Coronary artery (tissue), 2 donors: ENCODE measurements around the gene ZNF711.

Experiments used
- DNase-seq: peaks from one replicate; pipeline ENCODE4 v3.0.0-alpha.2; 2017; ENCODE audit warnings: low spot score
- H3K27ac ChIP-seq, 2 donors: fragments of 200-600 bp; sonication (generic); one replicate each; pipeline ENCODE4 v1.5.1; 2016 to 2019
- H3K4me3 ChIP-seq: fragments of 200-600 bp; sonication (generic); 2 replicates; pipeline ENCODE4 v1.5.1; 2016; ENCODE audit warnings: mild to moderate bottlenecking, moderate library complexity
- TF ChIP-seq, protein P1 (sequence below): fragments of 200-600 bp; sonication (generic); IDR thresholded peaks from one replicate; pipeline ENCODE4 v1.5.1; 2019; ENCODE audit warnings: antibody characterized with exemption

ZNF711 gene

DNA sequence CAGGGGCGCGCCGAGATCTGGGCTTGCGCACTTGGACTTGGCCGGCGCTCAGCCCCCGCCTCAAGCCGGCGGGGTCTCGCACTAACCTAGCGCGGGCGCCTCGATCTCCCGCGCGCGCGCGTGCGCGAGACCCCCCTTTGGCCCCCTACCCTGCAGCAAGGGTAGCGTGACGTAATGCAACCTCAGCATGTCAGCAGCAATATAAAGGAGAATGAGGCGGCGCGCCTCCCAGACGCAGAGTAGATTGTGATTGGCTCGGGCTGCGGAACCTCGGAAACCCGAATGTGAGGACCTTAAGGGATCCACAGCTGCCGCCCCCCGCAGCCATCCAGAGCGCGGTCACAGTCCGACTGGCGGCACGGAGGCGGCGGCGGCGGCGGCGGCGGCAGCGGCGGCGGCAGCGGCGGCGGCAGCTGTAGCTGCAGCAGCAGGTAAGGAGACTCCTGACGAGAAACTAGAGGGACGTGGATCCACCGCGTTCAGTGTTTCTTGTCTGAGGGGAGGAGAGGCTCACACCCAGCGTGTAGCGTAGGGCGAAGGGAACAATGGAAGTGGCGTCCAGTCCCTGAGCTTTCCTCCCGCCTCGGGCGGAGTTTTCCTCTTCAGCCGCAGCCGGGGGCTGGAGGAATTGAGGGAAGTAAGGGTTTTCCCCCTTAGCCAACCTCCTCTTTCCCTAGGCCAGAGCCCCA is at the start of gene ZNF711, which contains the start of gene SATL1:
TSS of gene ZNF711 (plus strand) at position 231 of the 689 bp plus-strand sequence. CDS start 3,582 bp downstream, outside the sequence.
TSS of gene SATL1 (minus strand) at position 19 of the 689 bp plus-strand sequence. CDS start 134,811 bp downstream, outside the sequence.
- peak within 1 kb of the TSS; percentile 76 for H3K4me3 ChIP-seq

DNA sequence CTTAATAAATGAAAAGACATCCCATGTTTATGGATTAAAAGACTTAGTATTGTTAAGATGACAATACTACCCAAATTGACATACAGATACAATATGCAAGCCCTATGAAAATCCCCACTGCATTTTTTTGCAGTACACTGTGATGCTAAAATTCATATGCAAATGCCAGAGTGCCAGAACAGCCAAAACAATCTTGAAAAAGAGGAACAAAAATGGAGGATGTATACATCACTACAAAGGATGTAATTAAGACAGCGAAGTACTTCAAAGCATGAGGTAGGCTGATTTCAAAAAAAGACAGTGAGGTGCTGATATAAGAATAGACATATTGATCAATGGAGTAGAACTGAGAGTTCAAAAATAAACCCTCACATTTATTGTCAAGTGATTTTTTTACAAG is 47.5 kb upstream of the ZNF711 start:
- H3K4me3 ChIP-seq: no peak overlapping the region
- no peak for DNase-seq
- H3K27ac ChIP-seq: no peak overlapping the region
- TF ChIP-seq, protein P1, sequence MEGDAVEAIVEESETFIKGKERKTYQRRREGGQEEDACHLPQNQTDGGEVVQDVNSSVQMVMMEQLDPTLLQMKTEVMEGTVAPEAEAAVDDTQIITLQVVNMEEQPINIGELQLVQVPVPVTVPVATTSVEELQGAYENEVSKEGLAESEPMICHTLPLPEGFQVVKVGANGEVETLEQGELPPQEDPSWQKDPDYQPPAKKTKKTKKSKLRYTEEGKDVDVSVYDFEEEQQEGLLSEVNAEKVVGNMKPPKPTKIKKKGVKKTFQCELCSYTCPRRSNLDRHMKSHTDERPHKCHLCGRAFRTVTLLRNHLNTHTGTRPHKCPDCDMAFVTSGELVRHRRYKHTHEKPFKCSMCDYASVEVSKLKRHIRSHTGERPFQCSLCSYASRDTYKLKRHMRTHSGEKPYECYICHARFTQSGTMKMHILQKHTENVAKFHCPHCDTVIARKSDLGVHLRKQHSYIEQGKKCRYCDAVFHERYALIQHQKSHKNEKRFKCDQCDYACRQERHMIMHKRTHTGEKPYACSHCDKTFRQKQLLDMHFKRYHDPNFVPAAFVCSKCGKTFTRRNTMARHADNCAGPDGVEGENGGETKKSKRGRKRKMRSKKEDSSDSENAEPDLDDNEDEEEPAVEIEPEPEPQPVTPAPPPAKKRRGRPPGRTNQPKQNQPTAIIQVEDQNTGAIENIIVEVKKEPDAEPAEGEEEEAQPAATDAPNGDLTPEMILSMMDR: no peak

More for the DNA sequence above, at the start of gene ZNF711, which contains the start of gene SATL1:
- no peak for DNase-seq
- peak within 1 kb of the TSS; percentile 40 to 62 for H3K27ac ChIP-seq
- TF ChIP-seq, protein P1: no peak

DNA sequence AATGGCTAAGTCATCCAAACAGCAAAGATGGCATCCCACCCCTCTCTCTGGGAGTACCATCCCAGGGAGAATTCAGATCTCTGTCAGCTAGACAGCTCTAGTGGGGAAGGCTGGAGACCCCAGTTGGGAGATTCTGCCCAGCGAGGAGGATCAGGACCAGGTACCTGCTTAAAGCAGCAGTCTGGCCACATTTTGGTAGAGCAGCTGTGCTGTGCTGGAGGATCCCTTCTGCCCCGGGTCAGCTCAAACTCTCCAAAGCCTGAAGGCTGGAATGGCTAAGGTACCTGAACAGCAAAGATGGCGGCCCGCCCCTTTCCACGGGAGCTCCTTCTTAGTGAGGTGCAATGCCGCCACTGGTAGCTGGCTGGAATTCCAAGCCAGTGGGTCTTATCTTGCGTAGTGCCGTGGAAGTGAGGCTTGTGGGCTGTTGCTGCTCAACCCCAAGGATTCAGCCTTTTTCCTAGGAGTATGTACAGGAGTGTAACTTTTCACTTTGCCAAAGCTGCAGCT is 40.3 kb upstream of the ZNF711 start:
- TF ChIP-seq, protein P1: no peak
- H3K27ac ChIP-seq: no peak overlapping the region
- no peak for DNase-seq
- no peak overlapping the region for H3K4me3 ChIP-seq

DNA sequence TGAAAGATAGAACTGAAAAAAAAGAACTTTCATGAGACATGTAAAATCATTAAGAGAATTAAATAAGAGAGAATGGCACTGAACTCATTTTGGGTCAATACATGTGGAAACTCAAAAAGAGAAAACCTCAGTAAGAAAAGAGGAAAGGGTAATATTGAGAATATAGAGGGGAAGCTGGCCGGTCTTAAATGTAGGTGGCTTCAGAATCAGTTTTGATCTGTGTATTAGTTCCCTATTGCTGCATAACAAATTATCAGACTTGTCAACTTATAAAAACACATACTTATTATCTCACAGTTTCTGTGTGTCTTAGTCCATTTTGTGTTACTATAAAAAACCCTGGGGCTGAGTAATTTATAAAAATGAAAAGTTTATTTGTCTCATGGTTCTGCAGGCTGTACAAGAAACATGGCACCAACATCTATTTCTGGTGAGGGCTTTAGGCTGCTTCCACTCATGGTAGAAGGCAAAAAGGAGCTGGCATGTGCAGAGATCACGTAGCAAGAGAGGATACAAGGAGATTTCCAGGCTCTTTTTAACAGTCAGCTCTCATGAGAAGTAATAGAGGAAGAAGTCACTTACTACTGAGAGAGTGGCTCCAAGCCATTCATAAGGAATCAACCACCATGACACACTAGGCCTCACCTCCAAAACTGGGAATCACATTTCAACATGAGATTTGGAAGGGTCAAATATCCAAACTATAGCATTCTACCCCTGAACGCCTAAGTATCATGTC is 29.8 kb upstream of the ZNF711 start:
- H3K4me3 ChIP-seq: no peak overlapping the region
- H3K27ac ChIP-seq: no peak overlapping the region
- DNase-seq: no peak
- TF ChIP-seq, protein P1: no peak

DNA sequence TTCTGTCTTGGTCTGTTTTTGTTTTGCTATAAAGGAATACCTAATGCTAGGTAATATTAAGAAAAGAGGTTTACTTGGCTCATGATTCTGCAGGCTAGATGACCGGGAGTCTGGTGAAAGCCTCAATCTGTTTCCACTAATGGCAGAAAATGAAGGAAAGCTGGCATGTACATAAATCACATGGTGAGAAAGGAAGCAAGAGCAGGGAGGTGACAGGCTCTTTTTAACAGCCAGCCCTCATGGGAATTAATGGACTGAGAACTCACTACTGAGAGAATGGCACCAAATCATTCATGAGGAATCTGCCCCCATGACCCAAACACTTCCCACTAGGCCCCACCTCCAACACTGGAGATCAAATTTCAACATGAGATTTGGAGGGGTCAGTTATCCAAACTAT is 27.8 kb upstream of the ZNF711 start:
- Histone ChIP-seq H3K4me3 (no peak overlapping the region), H3K27ac (no peak overlapping the region)
- no peak for DNase-seq
- TF ChIP-seq, protein P1: no peak

DNA sequence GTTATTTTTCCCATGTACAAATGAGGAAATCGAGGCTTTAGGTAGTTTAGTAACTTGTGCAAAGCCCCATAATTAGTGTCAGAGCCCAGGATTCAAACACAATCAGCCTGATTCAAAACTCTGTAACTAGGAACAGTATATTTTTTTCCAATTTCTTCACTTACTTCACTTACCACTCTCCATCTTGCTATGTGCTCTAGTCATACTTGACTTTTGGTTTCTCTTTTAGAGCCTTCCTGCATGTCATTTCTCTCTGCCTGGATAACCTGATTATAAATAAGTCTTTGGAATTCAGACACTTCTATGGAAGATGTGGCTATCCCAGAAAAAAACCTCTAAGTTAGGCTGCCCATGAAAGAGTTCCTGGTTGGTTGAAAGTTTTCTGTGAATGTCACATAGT is 22.4 kb upstream of the ZNF711 start:
- DNase-seq: no peak
- H3K4me3 ChIP-seq: no peak overlapping the region
- TF ChIP-seq, protein P1: no peak
- no peak overlapping the region for H3K27ac ChIP-seq
